Measurements from ENCODE around the gene FOSB. TPM values are rescaled to one million over a fixed set of nuclear protein-coding genes. Genes with fewer than 3 reads are reported as not detected.

The FOSB gene
- polyA plus RNA-seq, 1 donor from 2014 or later: 2.1 TPM

DNA sequence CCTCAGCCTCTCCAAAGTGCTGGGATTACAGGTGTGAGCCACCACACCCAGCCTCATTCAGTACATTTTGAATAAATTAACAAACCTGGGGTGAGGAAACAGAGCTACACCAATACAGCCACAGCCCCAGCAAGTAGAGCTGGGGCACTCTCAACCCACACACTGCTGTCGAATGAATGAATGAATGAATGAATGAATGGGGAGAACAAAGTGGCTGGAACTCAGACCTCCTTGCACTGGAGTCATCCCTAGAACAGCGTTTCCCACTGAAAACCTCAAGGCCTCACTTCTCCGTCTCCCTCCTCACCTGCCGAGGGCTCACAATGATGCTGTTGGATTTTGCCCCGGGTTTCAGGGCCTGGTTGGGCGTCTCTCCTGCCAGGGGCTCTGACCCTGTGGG is 46.9 kb upstream of the FOSB start:
- H3K4me3 ChIP-seq (ENCODE audit: low read length): no peak overlapping the region

GRCh38 chr19:45421947-45422498 is 45.8 kb upstream of the FOSB start:
- H4K20me1 ChIP-seq (ENCODE audit: insufficient read depth): no peaks in the 10 kb centered on the region
- no peaks in the 10 kb centered on the region for H3K9me3 ChIP-seq (ENCODE audit: low read length)
- no peak overlapping the region for H3K4me3 ChIP-seq (ENCODE audit: low read length)
- no peaks in the 10 kb centered on the region for H3K36me3 ChIP-seq (ENCODE audit: insufficient read depth, low read length)
- H3K9me2 ChIP-seq (ENCODE audit: insufficient read depth, low read length): no peaks in the 10 kb centered on the region
- H3K4me2 ChIP-seq (ENCODE audit: low read length): no peak overlapping the region
- no peak overlapping the region for H3K27ac ChIP-seq (ENCODE audit: low read length)
- no peak overlapping the region for H3K9ac ChIP-seq (ENCODE audit: low read length)
- no peaks in the 10 kb centered on the region for H3K27me3 ChIP-seq (ENCODE audit: insufficient read depth, low read depth, low read length)
- H3F3A ChIP-seq (ENCODE audit: insufficient read depth, low read length, poor library complexity, severe bottlenecking): no peaks in the 10 kb centered on the region
- no peak for TF ChIP-seq CTCF (IDR thresholded peaks at IDR 0.05; ENCODE audit: poor library complexity, severe bottlenecking)
- no peak overlapping the region for H2AFZ ChIP-seq (ENCODE audit: low read depth, low read length)
- H3K79me2 ChIP-seq (replicated peaks; ENCODE audit: insufficient read depth, low read length): peaks cover 4% of the 10 kb centered on the region

More for the DNA sequence above, 46.9 kb upstream of the FOSB start:
- Histone ChIP-seq H3K27ac (ENCODE audit: low read length) (no peak overlapping the region), H4K20me1 (ENCODE audit: insufficient read depth) (no peaks in the 10 kb centered on the region), H2AFZ (ENCODE audit: low read depth, low read length) (no peak overlapping the region), H3K79me2 (replicated peaks; ENCODE audit: insufficient read depth, low read length) (peaks cover 4% of the 10 kb centered on the region), H3K36me3 (ENCODE audit: insufficient read depth, low read length) (no peaks in the 10 kb centered on the region), H3K9me3 (ENCODE audit: low read length) (no peaks in the 10 kb centered on the region), H3K9me2 (ENCODE audit: insufficient read depth, low read length) (no peaks in the 10 kb centered on the region), H3K9ac (ENCODE audit: low read length) (no peak overlapping the region), H3F3A (ENCODE audit: insufficient read depth, low read length, poor library complexity, severe bottlenecking) (no peaks in the 10 kb centered on the region), H3K27me3 (ENCODE audit: insufficient read depth, low read depth, low read length) (no peaks in the 10 kb centered on the region), H3K4me2 (ENCODE audit: low read length) (no peak overlapping the region)
- TF ChIP-seq REST (IDR thresholded peaks at IDR 0.05; ENCODE audit: borderline replicate concordance) (no peak), TAF1 (IDR thresholded peaks at IDR 0.05; ENCODE audit: low read depth) (no peak), CTCF (IDR thresholded peaks at IDR 0.05; ENCODE audit: poor library complexity, severe bottlenecking) (no peak), RAD21 (conservative IDR thresholded peaks at IDR 0.05) (no peak), MXI1 (conservative IDR thresholded peaks at IDR 0.05; ENCODE audit: poor library complexity, severe bottlenecking) (no peak), EZH2 (IDR thresholded peaks at IDR 0.05; ENCODE audit: borderline replicate concordance, insufficient read depth, low read length, poor library complexity, severe bottlenecking) (no peak), POLR2AphosphoS5 (IDR thresholded peaks at IDR 0.05) (no peak), SMC3 (conservative IDR thresholded peaks at IDR 0.05; ENCODE audit: poor library complexity) (no peak), EP300 (conservative IDR thresholded peaks at IDR 0.05; ENCODE audit: poor library complexity, severe bottlenecking) (no peak)
